ENCODE measurements around the gene STING1. TPM values are rescaled to one million over a fixed set of nuclear protein-coding genes. Genes with fewer than 3 reads are reported as not detected.
"Not testable (repeated sequence)": the region's sequence is repeated elsewhere in the genome, so short reads cannot be mapped to it uniquely, and the experiment has no call there.

Gene STING1
- total RNA-seq, 1 donor from 2014 or later, result 0.07 TPM

- H3K27ac ChIP-seq; H3K36me3 ChIP-seq; H3K9me3 ChIP-seq (ENCODE audit: low read depth); H3K27me3 Mint-ChIP-seq (ENCODE audit: insufficient read depth, low read depth); H3K9me3 Mint-ChIP-seq; H4K20me1 ChIP-seq (ENCODE audit: low read depth); H2AFZ ChIP-seq (replicated peaks); H3K4me3 ChIP-seq; H3K27me3 ChIP-seq; H3K79me2 ChIP-seq (ENCODE audit: low read depth); H3K9ac ChIP-seq; H3K36me3 Mint-ChIP-seq: not testable (repeated sequence)
- Histone ChIP-seq H3K4me2 (peak overlapping the region; percentile 41), H3F3A (ENCODE audit: low read depth) (peaks cover 45% of the 10 kb centered on the region), H3K4me1 (peaks cover 46% of the 10 kb centered on the region)
- H3K27ac Mint-ChIP-seq, result peak overlapping the region; percentile 99
- H3K4me3 Mint-ChIP-seq, result peak overlapping the region; percentile 80
- peak; percentile 81 for DNase-seq (ENCODE audit: low spot score)
- H3K4me1 Mint-ChIP-seq, result peaks cover 70% of the 10 kb centered on the region
Observed at GRCh38 chr5:139526309-139527089, 43.9 kb upstream of the STING1 start.

GRCh38 chr5:139525586-139526308, 43.2 kb upstream of the STING1 start:
- H3K4me3 ChIP-seq; H2AFZ ChIP-seq (replicated peaks); H3K9ac ChIP-seq; H3K27me3 ChIP-seq; H3K36me3 Mint-ChIP-seq; H3K9me3 Mint-ChIP-seq; H3K36me3 ChIP-seq; H3K27ac ChIP-seq; DNase-seq (ENCODE audit: low spot score); H3K9me3 ChIP-seq (ENCODE audit: low read depth); H3K79me2 ChIP-seq (ENCODE audit: low read depth); H4K20me1 ChIP-seq (ENCODE audit: low read depth); H3K27me3 Mint-ChIP-seq (ENCODE audit: insufficient read depth, low read depth): not testable (repeated sequence)
- peaks cover 62% of the 10 kb centered on the region for H3K4me1 Mint-ChIP-seq
- peak overlapping the region; percentile 99 for H3K27ac Mint-ChIP-seq
- peaks cover 45% of the 10 kb centered on the region for H3F3A ChIP-seq (ENCODE audit: low read depth)
- peak overlapping the region; percentile 41 for H3K4me2 ChIP-seq
- peak overlapping the region; percentile 80 for H3K4me3 Mint-ChIP-seq
- peaks cover 46% of the 10 kb centered on the region for H3K4me1 ChIP-seq

GRCh38 chr5:139524940-139525585, 42.5 kb upstream of the STING1 start:
- Mint-ChIP-seq H3K27ac (peak overlapping the region; percentile 99), H3K4me1 (peaks cover 57% of the 10 kb centered on the region), H3K4me3 (peak overlapping the region; percentile 80), H3K27me3 (ENCODE audit: insufficient read depth, low read depth) (peaks cover 6% of the 10 kb centered on the region), H3K36me3 (no peaks in the 10 kb centered on the region), H3K9me3 (no peaks in the 10 kb centered on the region)
- no peak overlapping the region for H3K27ac ChIP-seq
- H3K36me3 ChIP-seq, result no peaks in the 10 kb centered on the region
- no peak overlapping the region for H3K4me2 ChIP-seq
- H3K9me3 ChIP-seq (ENCODE audit: low read depth), result no peaks in the 10 kb centered on the region
- H3K4me3 ChIP-seq, result no peak overlapping the region
- H4K20me1 ChIP-seq (ENCODE audit: low read depth), result peaks cover 5% of the 10 kb centered on the region
- H2AFZ ChIP-seq (replicated peaks), result no peak overlapping the region
- H3K27me3 ChIP-seq, result no peaks in the 10 kb centered on the region
- H3K9ac ChIP-seq, result no peak overlapping the region
- DNase-seq (ENCODE audit: low spot score), result no peak
- TF ChIP-seq EZH2 (IDR thresholded peaks at IDR 0.05) (no peak), EZH2phosphoT487 (IDR thresholded peaks at IDR 0.05) (no peak), CTCF (IDR thresholded peaks at IDR 0.05) (no peak)
- H3K4me1 ChIP-seq, result peaks cover 46% of the 10 kb centered on the region
- H3F3A ChIP-seq (ENCODE audit: low read depth), result peaks cover 45% of the 10 kb centered on the region
- H3K79me2 ChIP-seq (ENCODE audit: low read depth), result no peaks in the 10 kb centered on the region

GRCh38 chr5:139524446-139524845, 41.9 kb upstream of the STING1 start:
- H3K27ac ChIP-seq, result no peak overlapping the region
- peaks cover 45% of the 10 kb centered on the region for H3F3A ChIP-seq (ENCODE audit: low read depth)
- Mint-ChIP-seq H3K36me3 (no peaks in the 10 kb centered on the region), H3K9me3 (no peaks in the 10 kb centered on the region), H3K27ac (peak overlapping the region; percentile 46), H3K4me1 (peaks cover 55% of the 10 kb centered on the region), H3K4me3 (no peak overlapping the region), H3K27me3 (ENCODE audit: insufficient read depth, low read depth) (peaks cover 6% of the 10 kb centered on the region)
- no peak for TF ChIP-seq CTCF (IDR thresholded peaks at IDR 0.05)
- no peak for TF ChIP-seq EZH2 (IDR thresholded peaks at IDR 0.05)
- no peak for TF ChIP-seq EZH2phosphoT487 (IDR thresholded peaks at IDR 0.05)
- no peaks in the 10 kb centered on the region for H3K9me3 ChIP-seq (ENCODE audit: low read depth)
- no peaks in the 10 kb centered on the region for H3K27me3 ChIP-seq
- peak overlapping the region; percentile 48 for H3K4me2 ChIP-seq
- no peak overlapping the region for H3K9ac ChIP-seq
- H3K79me2 ChIP-seq (ENCODE audit: low read depth), result no peaks in the 10 kb centered on the region
- H2AFZ ChIP-seq (replicated peaks), result no peak overlapping the region
- DNase-seq (ENCODE audit: low spot score), result no peak
- H3K4me1 ChIP-seq, result peaks cover 46% of the 10 kb centered on the region
- H4K20me1 ChIP-seq (ENCODE audit: low read depth), result peaks cover 5% of the 10 kb centered on the region
- H3K4me3 ChIP-seq, result no peak overlapping the region
- H3K36me3 ChIP-seq, result no peaks in the 10 kb centered on the region
